Suppressor macrophage treated with lipopolysaccharide for 4 hours (primary cell): Measurements from ENCODE around the gene ADORA2B.
A peak's percentile ranks its signal among the peaks of the same experiment; 100 is the strongest.

Experiments used
- DNase-seq: peaks from one replicate; pipeline ENCODE4 v3.0.0-alpha.2; 2020

Gene ADORA2B

DNA sequence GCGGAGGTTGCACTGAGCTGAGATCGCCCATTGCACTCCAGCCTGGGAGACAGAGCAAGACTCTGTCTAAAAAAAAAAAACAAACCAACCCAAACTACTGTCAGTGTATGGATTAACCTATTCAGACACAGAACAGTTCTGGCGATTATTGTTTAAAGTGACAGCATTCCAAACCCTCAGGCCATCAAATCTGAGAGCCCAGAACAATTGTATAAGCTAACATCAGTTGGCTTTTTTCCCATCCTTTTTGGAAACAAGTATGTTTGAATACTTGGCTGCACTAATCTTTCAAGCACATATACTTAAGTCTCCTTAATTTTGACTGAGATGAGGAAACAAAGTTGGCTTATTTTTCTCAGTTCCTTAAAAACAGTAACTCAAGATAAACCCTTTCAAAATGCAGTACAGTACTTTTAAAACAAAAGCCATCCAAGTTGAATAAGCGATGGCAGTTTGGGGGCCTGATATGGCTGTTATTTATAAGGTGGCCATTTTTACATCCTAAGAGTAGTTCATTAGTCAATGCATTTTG lies 53.2 kb downstream of the ADORA2B start:
- no peak for DNase-seq

DNA sequence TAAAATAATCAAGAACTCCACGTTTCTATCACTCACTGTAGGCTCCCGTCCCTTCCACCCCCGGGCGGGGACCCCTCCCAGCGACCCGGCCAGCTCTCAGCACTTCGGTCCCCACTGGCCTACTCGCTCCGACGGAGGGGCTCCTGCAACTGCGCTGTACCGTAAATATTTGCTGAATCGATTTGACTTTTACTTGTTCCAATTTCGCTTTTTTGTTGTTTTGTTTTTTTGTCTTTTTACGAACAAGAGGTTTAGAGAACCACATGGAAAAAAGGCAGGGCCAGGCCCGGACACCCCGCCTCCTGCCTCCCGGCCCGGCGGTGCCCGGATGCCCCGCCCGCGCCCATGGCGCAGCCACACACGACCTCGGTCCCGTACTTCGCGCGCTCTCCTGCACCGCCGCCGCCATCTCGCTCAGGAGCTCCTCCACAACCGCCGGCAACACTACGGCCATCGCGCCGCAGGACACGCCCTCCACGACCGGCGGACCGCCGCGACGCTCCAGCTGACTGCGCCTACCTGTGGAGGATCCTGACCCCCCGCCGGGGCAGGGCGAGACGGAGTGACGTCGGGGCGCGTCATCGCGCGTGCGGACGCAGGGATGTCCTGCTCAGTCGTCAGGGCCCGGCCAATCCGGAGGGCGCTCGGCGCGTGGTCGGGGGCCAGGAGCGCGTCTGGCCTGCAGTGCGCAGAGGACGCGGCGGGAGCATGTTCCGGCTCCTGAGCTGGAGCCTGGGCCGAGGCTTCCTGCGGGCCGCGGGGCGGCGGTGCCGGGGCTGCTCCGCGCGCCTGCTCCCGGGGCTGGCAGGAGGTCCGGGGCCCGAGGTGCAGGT lies 54.4 kb downstream of the ADORA2B start, which contains the start of the genes TTC19 and ZSWIM7:
Gene TTC19, plus strand, starts transcription at position 684 of the 833 bp plus-strand sequence. Its CDS starts 25 bp downstream, at position 709.
Gene ZSWIM7, minus strand, starts transcription at position 564 of the 833 bp plus-strand sequence. Its CDS starts 110 bp downstream, at position 454.
- DNase-seq, result peak; percentile 95

- peak; percentile 31 for DNase-seq
Measured at GRCh38 chr17:15999974-16000827, 55.3 kb downstream of the ADORA2B start.

GRCh38 chr17:16001226-16001897 lies 56.4 kb downstream of the ADORA2B start:
- no peak for DNase-seq

DNA sequence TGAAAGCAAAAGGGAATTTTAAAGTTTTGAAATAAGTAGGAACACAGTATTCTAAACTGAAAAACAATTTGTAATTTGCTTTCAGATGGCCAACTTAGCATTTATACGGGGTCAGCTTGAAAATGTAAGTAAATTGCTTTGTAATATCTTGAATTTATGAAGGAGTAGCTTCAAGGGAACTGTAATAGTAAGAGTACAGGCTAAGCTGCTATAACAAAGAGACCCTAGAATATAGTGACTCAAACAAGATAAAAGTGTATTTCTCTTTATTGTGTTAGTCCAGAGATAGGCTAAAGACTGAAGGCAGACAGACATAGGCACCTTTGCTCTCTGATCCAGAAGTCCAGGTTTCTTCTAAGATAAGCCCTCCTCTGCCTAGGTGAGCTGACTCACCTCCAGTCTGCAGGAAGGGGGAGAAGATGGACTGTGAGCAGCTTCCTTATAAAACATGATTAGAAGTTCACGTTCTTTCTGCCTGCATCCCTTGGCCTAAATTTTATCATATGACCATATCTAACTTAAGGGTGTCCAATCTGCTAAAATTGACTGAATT lies 57.9 kb downstream of the ADORA2B start:
- no peak for DNase-seq

GRCh38 chr17:16003841-16004240 lies 58.9 kb downstream of the ADORA2B start:
- DNase-seq, result no peak

GRCh38 chr17:16005636-16006035 lies 60.7 kb downstream of the ADORA2B start:
- DNase-seq, result no peak

- no peak for DNase-seq
Measured at GRCh38 chr17:16007439-16007838, 62.5 kb downstream of the ADORA2B start.

DNA sequence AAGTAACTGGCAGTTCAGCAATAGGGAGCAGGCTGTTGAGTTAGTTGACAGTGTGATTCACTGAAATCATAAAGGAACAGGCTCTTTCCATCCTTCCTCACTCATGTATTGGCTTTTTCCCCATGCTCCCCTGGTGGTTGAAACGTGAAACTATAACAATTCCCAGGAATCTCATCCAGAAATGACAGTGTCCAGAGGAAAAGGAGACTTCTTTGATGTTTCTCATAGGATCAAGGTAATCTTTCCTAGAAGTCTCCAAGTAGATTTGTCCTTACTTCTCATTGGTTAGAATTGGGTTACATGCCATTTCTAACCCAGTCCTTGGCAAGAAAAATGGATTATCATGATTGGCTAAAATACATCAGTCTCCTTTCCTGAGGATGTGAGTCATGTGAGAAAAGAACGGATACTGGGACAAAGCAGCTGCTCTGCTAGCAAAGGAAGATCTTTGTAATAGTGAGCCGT lies 69.0 kb downstream of the ADORA2B start:
- DNase-seq, result no peak

DNA sequence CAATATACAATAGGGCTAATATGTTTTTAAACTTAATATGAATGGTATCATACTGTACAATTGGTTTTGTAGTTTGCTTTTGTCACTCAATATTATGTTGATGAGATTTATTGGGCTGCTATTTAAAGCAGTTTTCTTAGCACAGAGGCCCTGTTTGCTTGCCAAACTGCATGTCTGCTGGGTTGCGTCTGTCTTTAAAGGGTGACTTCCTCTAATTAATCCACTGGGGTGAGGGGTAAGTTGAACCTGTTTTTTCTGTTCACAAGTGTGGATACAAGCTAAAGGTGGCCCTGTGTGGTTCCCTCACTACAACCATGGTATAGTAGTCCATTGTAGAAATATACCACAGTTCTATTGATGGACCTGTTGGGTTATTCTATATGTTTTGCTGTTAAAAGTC lies 74.4 kb downstream of the ADORA2B start:
- DNase-seq, result no peak

DNA sequence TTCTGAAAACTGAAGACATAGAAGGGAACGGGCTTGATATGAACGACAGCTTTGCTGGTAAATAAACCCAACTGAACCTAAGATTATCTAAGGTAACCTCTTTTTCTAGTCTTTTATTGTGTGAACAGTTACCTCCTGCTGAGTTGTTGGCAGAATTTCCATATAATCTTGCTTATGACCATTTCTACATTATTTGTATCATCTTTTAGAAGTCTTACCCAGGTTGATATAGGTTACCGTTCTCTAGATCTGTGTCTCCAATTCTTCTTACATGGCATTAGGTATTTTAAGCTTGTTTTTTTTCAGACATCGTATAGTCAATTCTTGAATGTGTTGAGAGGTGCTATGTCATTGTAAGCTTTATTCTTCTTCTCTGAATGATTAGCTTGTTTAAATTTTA lies 79.0 kb downstream of the ADORA2B start:
- DNase-seq, result no peak

- DNase-seq, result no peak
Measured at GRCh38 chr17:16025202-16025601, 80.3 kb downstream of the ADORA2B start.
